K562 (cell line): ENCODE results near the gene ARL5C. TPM values are rescaled to one million over a fixed set of nuclear protein-coding genes. Genes with fewer than 3 reads are reported as not detected.
A peak's percentile ranks its signal among the peaks of the same experiment; 100 is the strongest.

ENCODE experiments used
- ATF1 ChIP-seq, 2 experiments: fragments of 450-650 bp in 1 of 2; IDR thresholded peaks; 2 replicates each; pipeline ENCODE4 v1.6.1; 2016; ENCODE audit warnings: missing compliant biosample characterization in 1 of 2, missing genetic modification characterization in 1 of 2
- BCOR ChIP-seq: fragments of 450-650 bp; IDR thresholded peaks from 2 replicates; pipeline ENCODE4 v1.6.1; 2016
- CCAR2 ChIP-seq: fragments of 200-400 bp; formaldehyde crosslinking; IDR thresholded peaks from 2 replicates; pipeline ENCODE4 v1.6.1; 2017; ENCODE audit warnings: mild to moderate bottlenecking, low read depth, low read length
- FIP1L1 ChIP-seq: fragments of 200-400 bp; formaldehyde crosslinking; IDR thresholded peaks from 2 replicates; pipeline ENCODE4 v1.6.1; 2018; ENCODE audit warnings: mild to moderate bottlenecking, low read depth, low read length; ENCODE audit not compliant: poor library complexity, severe bottlenecking
- HDAC1 ChIP-seq, 2 experiments: fragments of 450-650 bp; IDR thresholded peaks; 2 replicates each; pipeline ENCODE4 v1.6.1; 2016 to 2017; ENCODE audit warnings: inconsistent platforms in 1 of 2, mild to moderate bottlenecking in 1 of 2, moderate library complexity in 1 of 2
- HNRNPLL ChIP-seq: fragments of 200-400 bp; formaldehyde crosslinking; IDR thresholded peaks from 2 replicates; pipeline ENCODE4 v1.6.1; 2017; ENCODE audit warnings: low read length, low read depth, mild to moderate bottlenecking; ENCODE audit not compliant: poor library complexity, severe bottlenecking
- KAT7 ChIP-seq: sonication (generic); formaldehyde crosslinking; IDR thresholded peaks from 2 replicates; pipeline ENCODE4 v1.8.0; 2022; ENCODE audit warnings: missing genetic modification reagents, mild to moderate bottlenecking, borderline replicate concordance
- MAZ ChIP-seq, 2 experiments: fragments of 450-650 bp in 1 of 2; sonication (generic) in 1 of 2; formaldehyde crosslinking; IDR thresholded peaks in 1 of 2; conservative IDR thresholded peaks in 1 of 2; 2 replicates each; pipeline versions ENCODE4 v1.4.0 to v1.5.0; 2020; ENCODE audit warnings: mild to moderate bottlenecking in 1 of 2, missing genetic modification reagents in 1 of 2
- NCOA2 ChIP-seq, 2 experiments: fragments of 450-650 bp; IDR thresholded peaks; 2 replicates each; pipeline ENCODE4 v1.6.1; 2018; ENCODE audit warnings: mild to moderate bottlenecking in 2 of 2, moderate library complexity in 1 of 2; ENCODE audit not compliant: partially characterized antibody in 2 of 2
- NCOA4 ChIP-seq: fragments of 450-650 bp; IDR thresholded peaks from 2 replicates; pipeline ENCODE4 v1.6.1; 2018; ENCODE audit warnings: mild to moderate bottlenecking; ENCODE audit not compliant: partially characterized antibody
- NR2F6 ChIP-seq: fragments of 450-650 bp; formaldehyde crosslinking; IDR thresholded peaks from 2 replicates; pipeline ENCODE4 v1.4.0; 2020; ENCODE audit warnings: mild to moderate bottlenecking
- NRF1 ChIP-seq, 2 experiments: fragments of 450-650 bp; IDR thresholded peaks in 1 of 2; conservative IDR thresholded peaks in 1 of 2; 2 replicates each; pipeline ENCODE4 v1.6.1; 2014; ENCODE audit warnings: mild to moderate bottlenecking in 2 of 2
- RBM39 ChIP-seq: fragments of 200-400 bp; formaldehyde crosslinking; optimal IDR thresholded peaks from 2 replicates; pipeline ENCODE3; 2018; ENCODE audit warnings: low read depth, low read length
- RCOR1 ChIP-seq, 2 experiments: IDR thresholded peaks; 2 replicates each; pipeline ENCODE4 v1.6.1; 2012; ENCODE audit warnings: low read depth in 2 of 2, low read length in 2 of 2, borderline replicate concordance in 1 of 2, improper control_type of control experiment in 1 of 2
- RFX5 ChIP-seq: IDR thresholded peaks from 2 replicates; pipeline ENCODE4 v1.6.1; 2011; ENCODE audit warnings: low read depth, mild to moderate bottlenecking, improper control_type of control experiment, low read length
- TAF7 ChIP-seq: fragments of 450-650 bp; IDR thresholded peaks from 2 replicates; pipeline ENCODE4 v1.6.1; 2016; ENCODE audit warnings: missing genetic modification characterization, missing compliant biosample characterization
- TGIF2 ChIP-seq: sonication (generic); formaldehyde crosslinking; IDR thresholded peaks from 2 replicates; pipeline ENCODE4 v1.8.1; 2022; ENCODE audit warnings: mild to moderate bottlenecking, missing genetic modification reagents, moderate library complexity
- TOE1 ChIP-seq, 2 experiments: fragments of 450-650 bp in 1 of 2; sonication (generic) in 1 of 2; formaldehyde crosslinking in 1 of 2; IDR thresholded peaks; 2 replicates each; pipeline versions ENCODE4 v1.7.1 to v1.8.0; 2016 to 2022; ENCODE audit warnings: borderline replicate concordance in 2 of 2, mild to moderate bottlenecking in 2 of 2, antibody characterized with exemption in 1 of 2, inconsistent platforms in 1 of 2, low read depth in 1 of 2, missing genetic modification reagents in 1 of 2, moderate library complexity in 1 of 2
- UBTF ChIP-seq, 2 experiments: IDR thresholded peaks; 2 replicates each; pipeline ENCODE4 v1.6.1; 2012; ENCODE audit warnings: improper control_type of control experiment in 2 of 2, low read depth in 2 of 2, low read length in 2 of 2, borderline replicate concordance in 1 of 2
- XRCC5 ChIP-seq: fragments of 200-400 bp; formaldehyde crosslinking; IDR thresholded peaks from 2 replicates; pipeline ENCODE4 v1.6.1; 2017; ENCODE audit warnings: low read depth, mild to moderate bottlenecking, low read length
- ZBTB5 ChIP-seq: fragments of 450-650 bp; IDR thresholded peaks from 2 replicates; pipeline ENCODE4 v1.6.1; 2017; ENCODE audit warnings: antibody characterized with exemption
- ZNF175 ChIP-seq: fragments of 200-800 bp; sonication (Bioruptor generic); IDR thresholded peaks from 2 replicates; pipeline ENCODE4 v1.6.1; 2016; ENCODE audit warnings: low read depth, mild to moderate bottlenecking, missing genetic modification characterization, missing compliant biosample characterization
- ZNF253 ChIP-seq: fragments of 250-450 bp; sonication (Bioruptor Pico); conservative IDR thresholded peaks from 2 replicates; pipeline ENCODE4 v1.6.1; 2021; ENCODE audit warnings: mild to moderate bottlenecking
- ZNF384 ChIP-seq: IDR thresholded peaks from 2 replicates; pipeline ENCODE4 v1.6.1; 2012; ENCODE audit warnings: low read depth, low read length, improper control_type of control experiment
- ZNF695 ChIP-seq: fragments of 450-650 bp; formaldehyde crosslinking; IDR thresholded peaks from 2 replicates; pipeline ENCODE4 v1.4.0; 2020; ENCODE audit warnings: mild to moderate bottlenecking, moderate library complexity
- polyA plus RNA-seq, 8 experiments: library from polyadenylated mRNA; depleted of rRNA in 4 of 8; stranded (reverse) in 5 of 8; unstranded in 3 of 8; fragments of >200 nt; fragmentation: Nextera tagmentation in 2 of 8; fragmentation: Illumina TruSeq in 1 of 8; extraction: Ambion mirVana in 2 of 8; extraction: Trizol in 1 of 8; gene quantifications; 2 replicates each; pipeline versions ENCODE4 v1.2.1 to v1.2.3, GENCODE V29; 2011 to 2014; ENCODE audit warnings: inconsistent platforms in 1 of 8, missing spikeins in 1 of 8
- total RNA-seq, 7 experiments: library from RNA; depleted of rRNA in 6 of 7; stranded (reverse); fragments of >200 nt in 6 of 7; fragmentation: Illumina TruSeq in 2 of 7; extraction: Trizol in 2 of 7; gene quantifications; 2 replicates each; pipeline versions ENCODE4 v1.2.1 to v1.2.3, GENCODE V29; 2011 to 2021; ENCODE audit warnings: low replicate concordance in 1 of 7

Gene ARL5C
- total and polyA plus RNA-seq, 9 of the 15 experiments (the other 6 are each of a cell fraction or from before 2014, with no cell fraction given) = not detected

GRCh38 chr17:39153599-39154051 lies 12.3 kb downstream of the ARL5C start (continued):
- TF ChIP-seq ZNF253 (CRISPR knock-in tag) = no peak
- TF ChIP-seq TOE1 (IDR thresholded peaks at IDR 0.05; ENCODE audit: borderline replicate concordance) = no peak
- TF ChIP-seq TOE1 (CRISPR knock-in tag; IDR thresholded peaks at IDR 0.05; ENCODE audit: borderline replicate concordance, low read depth) = no peak
- no peak for TF ChIP-seq NR2F6 (CRISPR knock-in tag)
- TF ChIP-seq ZNF384 = no peak
- TF ChIP-seq NRF1 (conservative IDR thresholded peaks at IDR 0.05 in 1 of 2, IDR thresholded peaks at IDR 0.05 in 1 of 2) = peak; percentile 83 to 85
- peak in 1 of 2 experiments; percentile 94; a peak in 2 of 4 replicates for TF ChIP-seq HDAC1 (IDR thresholded peaks at IDR 0.05)
- peak; percentile 80; the same call in 1 of the 2 replicates for TF ChIP-seq XRCC5
- TF ChIP-seq MAZ (CRISPR knock-in tag; conservative IDR thresholded peaks at IDR 0.05 in 1 of 2, IDR thresholded peaks at IDR 0.05 in 1 of 2) = peak in 1 of 2 experiments; percentile 8; a peak in 1 of 4 replicates
- TF ChIP-seq TGIF2 (CRISPR knock-in tag) = no peak
- TF ChIP-seq BCOR = no peak
- TF ChIP-seq RBM39 = peak; percentile 32
- peak; percentile 73; the same call in 1 of the 2 replicates for TF ChIP-seq RFX5
- TF ChIP-seq UBTF (IDR thresholded peaks at IDR 0.05; ENCODE audit: borderline replicate concordance in 1 of 2, low read depth in 2 of 2, low read length in 2 of 2) = 0 out of 4 replicates have a peak, but pooled peaks of 1 of the 2 experiments have one; percentile 50
- peak; percentile 22 to 27; a peak in 1 of 4 replicates for TF ChIP-seq RCOR1 (IDR thresholded peaks at IDR 0.05; ENCODE audit: borderline replicate concordance in 1 of 2, low read depth in 2 of 2, low read length in 2 of 2)
- no peak for TF ChIP-seq FIP1L1
- 0 out of 2 replicates have a peak, but pooled peaks have one; percentile 13 for TF ChIP-seq ZNF175 (CRISPR knock-in tag)
- no peak for TF ChIP-seq ZNF695 (CRISPR knock-in tag)
- no peak for TF ChIP-seq TAF7 (tag)
- no peak for TF ChIP-seq ATF1 (CRISPR knock-in tag; IDR thresholded peaks at IDR 0.05)
- TF ChIP-seq ATF1 (tag; IDR thresholded peaks at IDR 0.05) = no peak
- no peak for TF ChIP-seq CCAR2
- no peak for TF ChIP-seq KAT7 (CRISPR knock-in tag)
- no peak for TF ChIP-seq NCOA4
- TF ChIP-seq NCOA2 (IDR thresholded peaks at IDR 0.05; ENCODE audit: partially characterized antibody in 2 of 2) = no peak
- TF ChIP-seq ZBTB5 = peak; percentile 79
- no peak for TF ChIP-seq HNRNPLL
